ENCODE measurements around the gene GON4L.
"Not testable (repeated sequence)": the region's sequence is repeated elsewhere in the genome, so short reads cannot be mapped to it uniquely, and the experiment has no call there.

GON4L gene

DNA sequence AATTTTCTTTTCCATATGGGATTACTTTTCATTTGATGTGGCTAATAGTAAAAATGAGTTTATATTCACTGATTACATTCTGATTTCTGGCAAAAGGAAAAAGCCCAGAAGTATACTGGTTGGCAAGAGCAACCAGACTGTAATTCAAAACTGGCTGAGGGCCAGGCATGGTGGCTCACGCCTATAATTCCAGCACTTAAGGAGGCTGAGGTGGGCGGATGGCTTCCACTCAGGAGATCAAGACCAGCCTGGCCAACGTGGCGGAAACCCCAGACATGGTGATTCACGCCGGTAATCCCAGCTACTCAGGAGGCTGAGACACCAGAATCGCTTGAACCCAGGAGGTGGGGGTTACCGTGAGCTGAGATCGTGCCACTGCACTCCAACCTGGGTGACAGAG lies 16.8 kb upstream of the GON4L start:
- no peak for DNase-seq

DNA sequence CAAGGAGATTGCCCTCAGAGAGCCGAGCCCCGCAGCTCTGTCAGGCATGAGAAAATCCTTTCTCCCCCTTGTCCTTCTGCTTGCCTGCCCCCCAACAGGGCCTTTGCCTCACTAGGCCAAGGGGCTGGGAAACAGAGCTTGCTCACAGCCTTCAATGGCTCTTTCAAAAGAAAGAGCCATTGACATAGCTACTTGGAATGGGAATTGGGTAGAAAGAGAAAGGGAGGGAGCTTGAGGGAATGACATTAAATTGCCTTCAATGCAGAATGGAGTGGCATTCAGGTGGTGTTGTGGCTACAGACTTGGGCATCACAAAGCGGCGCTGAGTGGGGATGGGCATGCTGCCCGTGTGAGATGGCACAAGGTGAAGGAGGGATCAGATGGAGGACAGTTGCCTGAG lies 15.5 kb upstream of the GON4L start:
- DNase-seq: no peak

DNA sequence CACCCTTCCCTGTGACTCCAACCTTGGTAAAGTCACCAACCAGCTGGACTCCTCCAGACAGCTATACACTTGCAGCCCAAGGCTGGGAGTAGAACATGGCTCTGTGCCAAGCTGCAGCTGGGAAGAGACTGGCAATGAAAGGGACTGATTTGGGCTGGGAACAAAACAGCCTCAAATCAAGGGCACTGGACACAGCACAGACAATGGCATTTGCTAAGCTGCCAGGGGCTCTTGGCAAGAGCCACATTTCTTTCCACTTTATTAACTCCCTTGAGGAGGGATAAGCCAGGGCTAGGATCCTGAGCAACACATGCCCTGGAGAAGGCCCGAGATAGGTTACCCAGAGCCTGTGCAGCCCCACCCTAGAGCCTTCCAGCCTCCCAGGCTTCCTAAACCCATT lies 14.4 kb upstream of the GON4L start:
- DNase-seq: no peak

DNA sequence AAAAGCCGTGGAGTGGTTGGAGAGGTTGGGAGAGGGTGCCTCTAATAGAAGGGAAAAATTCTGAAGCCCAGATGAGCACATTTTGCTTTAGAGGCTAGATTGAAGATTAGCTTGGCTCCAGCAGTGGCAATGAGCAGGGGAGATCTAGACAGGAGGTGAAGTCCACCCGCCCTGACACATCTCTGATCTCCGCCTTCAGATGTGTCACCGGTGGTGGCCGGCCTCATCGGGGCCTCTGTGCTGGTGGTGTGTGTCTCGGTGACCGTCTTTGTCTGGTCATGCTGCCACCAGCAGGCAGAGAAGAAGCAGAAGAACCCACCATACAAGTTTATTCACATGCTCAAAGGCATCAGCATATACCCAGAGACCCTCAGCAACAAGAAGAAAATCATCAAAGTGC lies 10.8 kb upstream of the GON4L start:
- no peak for DNase-seq

DNA sequence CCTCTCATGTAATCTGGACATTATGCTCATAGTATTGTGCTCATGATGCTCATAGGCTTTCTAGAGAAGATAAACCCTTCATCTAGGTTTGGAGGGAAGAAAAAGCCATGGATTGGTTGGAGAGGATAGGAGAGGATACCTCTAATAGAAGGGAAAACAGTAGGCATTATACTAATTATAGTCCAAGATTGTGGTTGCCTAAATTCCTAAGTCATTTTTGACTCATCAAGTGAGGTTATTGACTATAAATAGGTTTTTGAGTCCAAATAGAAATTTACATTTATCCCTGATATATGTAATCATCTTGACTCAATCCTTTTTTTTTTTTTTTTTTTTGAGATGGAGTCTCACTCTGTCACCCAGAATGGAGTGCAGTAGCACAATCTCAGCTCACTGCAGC lies 7.4 kb upstream of the GON4L start:
- no peak for DNase-seq

DNA sequence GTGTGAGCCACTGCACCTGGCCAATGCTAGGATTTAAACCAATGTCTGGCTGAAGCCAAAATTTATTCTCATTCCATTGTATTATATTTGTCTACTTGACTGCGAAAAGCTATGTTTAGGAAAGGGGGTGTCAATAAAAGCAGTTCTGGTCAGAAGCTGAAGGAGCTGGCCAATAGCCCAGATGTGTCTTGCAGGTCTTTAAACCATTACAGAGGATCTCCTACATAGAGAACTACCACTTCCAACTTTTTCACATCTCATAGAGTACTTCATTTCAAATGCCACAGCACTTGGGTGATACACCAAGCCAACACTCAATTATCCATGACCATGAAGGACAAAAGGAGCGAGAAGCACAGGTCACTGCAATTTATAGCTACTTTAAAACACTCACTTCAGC lies 4.9 kb upstream of the GON4L start:
- DNase-seq: no peak

DNA sequence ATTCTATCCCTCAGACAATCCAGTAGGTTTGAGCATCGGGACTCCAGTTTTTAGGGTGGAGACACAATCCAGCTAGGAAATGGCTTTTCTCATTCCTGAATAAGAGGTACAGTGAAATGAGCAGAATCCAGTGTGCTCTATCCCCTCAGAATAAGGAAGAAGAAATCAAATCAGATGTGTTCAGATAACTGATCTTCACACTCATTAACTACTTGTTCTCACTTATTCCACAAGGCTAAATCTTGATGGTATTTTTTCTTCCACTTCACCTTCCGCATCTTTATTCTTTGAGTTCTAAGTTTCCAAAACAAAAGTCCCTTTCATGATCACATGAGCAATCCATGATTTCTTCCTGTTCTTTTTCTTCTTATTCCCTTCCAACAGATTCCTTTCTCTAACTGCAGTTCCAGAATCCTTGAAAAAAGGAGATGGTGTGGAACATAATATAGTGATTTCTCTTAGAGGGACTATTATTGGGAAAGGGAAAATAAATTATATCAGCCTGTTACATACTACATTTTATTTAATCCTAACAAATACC lies 4.0 kb upstream of the GON4L start:
- no peak for DNase-seq

DNA sequence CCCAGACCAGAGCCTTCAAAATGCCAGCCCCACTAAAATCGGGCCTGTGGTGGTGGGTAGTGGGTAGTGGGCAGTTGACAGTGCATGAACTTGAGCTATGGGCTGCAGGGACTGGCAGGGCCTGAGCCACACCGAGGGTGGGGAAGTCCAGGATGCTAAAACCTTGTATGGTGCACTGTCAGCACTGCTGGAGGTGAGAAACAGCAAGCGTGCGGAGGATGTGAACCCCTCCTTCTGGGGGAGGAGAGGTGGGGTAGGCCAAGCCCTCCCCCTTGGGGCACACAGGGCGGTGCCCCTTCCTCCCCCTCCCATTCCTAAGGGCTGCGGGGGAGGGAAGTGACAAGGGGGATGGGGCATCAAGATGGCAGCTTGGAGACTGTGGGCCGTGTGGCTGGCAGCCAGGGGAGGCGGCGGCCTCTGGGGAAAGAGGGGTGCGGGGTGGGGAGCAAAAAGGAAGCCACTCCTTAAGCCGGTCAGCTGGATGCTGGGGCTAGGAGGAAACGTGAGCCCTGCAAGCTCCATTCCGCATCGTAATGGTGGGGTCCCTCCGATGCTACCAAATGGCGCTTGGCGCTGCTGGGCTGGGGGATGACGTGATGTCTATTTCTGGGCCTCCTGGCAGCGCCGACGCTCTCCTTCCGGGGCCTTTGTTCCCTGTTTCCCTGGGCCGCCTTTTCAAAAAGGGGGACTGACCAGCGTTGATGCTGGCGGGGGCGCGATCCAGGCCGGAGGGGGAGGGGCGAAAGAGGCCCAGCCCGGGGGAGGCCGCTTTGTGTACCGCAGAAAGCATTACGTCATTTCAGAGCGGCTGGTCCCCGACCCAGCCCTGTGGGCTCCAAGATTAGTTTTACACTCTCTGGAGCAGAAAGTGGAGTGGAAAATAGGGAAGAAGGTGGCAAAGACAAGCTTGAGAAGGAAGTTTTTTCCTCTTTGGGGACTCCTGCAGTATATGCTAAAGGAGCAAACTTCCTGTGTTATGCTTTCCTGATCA lies 3.2 kb upstream of the GON4L start:
- peak; percentile 71 for DNase-seq

DNA sequence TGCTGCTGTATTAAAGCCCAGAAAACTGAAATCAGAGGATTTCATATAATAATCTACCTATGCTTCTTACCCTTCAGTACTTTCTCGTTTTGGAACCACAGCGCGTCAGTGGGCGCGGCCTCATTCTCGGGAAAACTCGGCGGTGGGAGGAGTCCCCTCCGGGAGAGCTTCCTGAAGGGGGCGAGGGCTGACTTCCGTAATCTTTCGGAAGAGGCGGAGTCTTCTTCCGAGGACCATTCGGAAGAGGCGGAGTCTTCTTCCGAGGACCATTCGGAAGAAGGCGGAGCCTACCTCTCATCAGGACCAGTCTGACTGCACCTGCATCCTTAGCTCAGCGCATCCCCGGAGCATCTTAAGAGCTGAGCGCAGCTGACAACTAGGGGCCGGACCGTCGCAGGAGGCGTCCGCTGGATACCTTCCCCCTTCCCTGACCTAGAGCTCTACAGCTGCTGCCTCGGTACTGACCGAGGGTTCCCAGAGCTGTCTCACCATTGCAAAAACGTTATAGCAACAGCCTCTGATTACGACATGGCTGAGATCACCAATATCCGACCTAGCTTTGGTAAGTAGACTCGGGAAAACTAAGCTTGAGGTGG lies 2.3 kb upstream of the GON4L start, which contains the start of gene SYT11:
Gene SYT11, plus strand, starts transcription at position 334 of the 596 bp plus-strand sequence. Its CDS starts 195 bp downstream, at position 529.
- peak; percentile 93 for DNase-seq

DNA sequence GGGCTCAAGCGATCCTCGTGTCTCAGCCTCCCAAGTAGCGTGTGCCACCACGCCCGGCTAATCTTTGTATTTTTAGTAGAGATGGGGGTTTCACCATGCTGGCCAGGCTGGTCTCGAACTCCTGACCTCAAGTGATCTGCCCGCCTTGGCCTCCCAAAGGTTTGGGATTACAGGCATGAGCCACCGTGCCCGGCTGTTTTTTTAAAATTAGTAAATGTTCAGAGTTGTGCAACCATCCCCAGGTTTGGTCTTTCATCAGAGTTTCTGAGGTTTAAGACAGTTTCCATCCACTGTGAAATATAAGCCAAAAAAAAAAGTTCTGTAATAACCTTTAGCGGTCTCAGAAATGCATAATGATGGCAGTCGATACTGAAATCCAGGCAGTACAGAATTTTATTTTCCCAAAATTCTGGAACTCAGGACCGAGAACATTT lies 1.8 kb upstream of the GON4L start:
- DNase-seq: no peak

DNA sequence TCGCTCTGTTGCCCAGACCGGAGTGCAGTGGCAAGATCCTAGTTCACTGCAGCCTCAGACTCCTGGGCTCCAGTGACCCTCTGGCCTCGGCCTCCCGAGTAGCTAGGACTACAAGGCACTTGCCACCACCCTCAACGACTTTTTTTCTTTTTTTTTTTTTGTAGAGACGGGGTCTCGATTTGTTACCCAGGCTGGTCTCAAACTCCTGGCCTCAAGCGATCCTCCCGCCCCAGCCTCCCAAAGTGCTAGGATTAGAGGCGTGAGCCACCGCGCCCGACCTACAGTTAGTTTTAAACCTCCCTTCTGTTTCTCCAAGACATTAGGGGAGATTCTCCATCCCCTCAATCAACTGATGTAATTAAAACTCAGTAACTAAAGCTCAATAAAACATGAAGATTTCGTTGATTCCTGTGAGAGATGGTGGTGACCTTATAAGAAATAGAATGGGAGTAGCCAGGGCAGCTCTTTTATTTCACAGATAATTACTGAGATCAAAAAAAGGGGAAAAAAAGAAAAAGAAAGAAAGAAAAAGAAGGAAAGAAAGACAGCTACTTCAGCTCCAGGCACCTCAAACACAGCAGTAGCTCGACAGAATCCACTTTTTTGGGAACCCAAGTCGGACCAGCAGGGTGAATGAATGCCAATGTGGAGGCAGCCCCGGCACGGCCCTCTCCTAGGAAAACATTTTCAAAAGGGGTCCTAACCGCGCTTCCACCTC lies 598 bp downstream of the GON4L start:
- no peak for DNase-seq

DNA sequence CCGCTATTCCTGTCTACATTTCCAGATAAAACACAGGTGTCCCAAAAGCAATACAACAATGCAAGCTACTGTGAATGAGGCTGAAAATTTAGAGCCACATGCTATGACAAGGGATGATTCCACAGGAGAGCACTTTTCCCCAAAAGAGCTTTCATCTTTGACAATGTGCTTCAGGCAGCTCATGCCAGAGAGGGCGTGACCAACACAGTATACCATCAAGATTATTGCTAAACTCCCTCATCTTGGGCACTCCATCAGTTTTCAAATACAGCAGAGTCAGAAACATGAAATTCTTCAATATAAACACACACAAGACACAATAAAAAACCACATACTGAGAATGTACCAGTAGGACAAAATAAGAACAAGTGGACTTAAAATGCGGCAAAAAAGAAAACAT lies 6.7 kb downstream of the GON4L start:
- no peak for DNase-seq

DNA sequence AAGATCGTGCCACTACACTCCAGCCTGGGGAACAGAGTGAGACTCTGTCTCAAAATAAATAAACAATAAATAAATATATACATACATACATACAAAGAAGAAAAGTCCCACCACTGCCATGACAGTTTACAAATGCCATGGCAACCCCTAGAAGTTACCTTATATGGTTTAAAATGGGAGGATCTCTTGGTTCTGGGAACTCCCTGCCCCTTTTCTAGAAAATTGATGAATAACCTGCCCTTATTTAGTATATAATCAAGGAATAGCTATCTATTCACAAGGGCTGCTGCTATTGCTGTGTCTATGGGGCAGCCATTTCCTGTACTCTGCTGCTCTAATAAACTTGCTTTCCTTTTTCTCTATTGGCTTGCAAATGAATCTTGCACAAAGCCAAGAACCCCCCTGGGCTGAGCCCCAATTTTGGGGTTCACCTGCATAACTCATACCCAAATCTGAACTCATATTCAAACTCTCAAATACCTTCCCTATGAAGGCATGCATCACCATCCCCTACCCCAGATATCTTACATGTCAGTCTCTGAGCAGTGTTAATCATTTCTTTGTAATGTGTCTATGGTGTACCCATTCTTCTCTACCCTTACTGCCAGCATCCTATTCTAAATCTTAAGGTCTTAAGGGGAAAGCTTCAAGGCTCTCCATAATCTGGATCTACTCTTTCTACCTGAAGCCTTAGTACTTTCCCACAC lies 9.0 kb downstream of the GON4L start:
- DNase-seq: no peak

DNA sequence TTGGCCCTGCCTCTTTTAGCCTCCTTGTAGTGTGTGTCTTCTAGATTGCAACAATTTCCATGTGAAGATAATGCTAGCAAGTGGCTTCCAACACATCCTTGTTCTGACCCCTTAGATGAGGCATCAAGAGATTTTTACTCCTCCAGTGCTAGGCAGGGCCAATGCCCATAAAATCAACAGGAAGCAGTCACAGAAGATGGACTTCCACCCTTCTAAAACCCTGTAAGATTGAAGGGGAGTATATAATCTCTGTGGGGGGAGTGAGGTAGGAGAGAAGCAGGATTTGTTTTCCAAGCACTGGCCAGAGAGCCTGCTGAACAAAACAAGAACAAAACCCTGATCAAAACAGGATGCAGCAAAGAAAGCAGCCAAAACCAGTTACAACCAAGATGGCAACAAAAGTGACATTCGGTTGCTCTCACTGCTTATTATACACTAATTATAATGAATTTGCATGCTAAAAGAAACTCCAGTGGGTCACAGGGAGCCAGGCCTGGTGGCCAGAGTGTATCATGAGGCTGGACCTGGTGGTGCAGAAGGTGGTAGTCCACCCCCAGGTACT lies 12.1 kb downstream of the GON4L start:
- DNase-seq: no peak

DNA sequence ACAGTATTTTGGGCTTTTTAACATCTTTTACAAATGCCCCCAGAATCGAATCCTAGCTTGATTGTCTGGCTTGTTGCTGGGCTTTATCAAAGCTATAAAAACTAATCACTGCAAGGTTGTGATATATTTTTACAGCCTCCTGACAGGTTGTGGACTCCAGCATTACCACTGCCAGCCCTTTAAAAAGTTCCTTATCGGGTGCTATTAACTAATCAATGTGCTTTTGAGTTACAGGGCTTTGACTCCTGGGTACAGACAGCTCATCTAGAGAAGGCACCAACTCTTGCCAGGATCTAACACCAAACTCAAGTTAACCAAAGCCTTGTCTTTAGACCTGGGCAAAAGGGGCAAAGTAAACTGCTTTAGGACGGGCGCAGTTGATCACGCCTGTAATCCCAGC lies 16.6 kb downstream of the GON4L start:
- DNase-seq: no peak

DNA sequence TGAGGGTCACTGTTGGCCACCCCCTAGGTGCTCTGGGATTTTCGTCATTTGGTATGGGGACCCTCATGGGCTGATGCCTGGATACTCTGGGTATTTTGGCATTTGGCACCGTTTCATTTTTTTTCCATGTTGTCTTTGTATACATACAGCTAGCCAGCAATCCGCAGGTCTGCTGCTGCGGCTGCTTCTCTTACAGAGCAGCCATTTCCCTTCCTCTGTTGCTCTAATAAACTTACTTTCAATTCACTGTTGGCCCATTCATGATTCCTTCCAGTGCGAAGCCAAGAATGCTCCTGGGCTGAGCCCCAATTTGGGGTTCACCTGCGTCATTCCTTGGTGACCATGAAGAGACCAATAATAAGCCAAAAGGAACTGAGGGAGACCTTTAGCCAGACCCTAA lies 21.5 kb downstream of the GON4L start:
- DNase-seq: no peak

DNA sequence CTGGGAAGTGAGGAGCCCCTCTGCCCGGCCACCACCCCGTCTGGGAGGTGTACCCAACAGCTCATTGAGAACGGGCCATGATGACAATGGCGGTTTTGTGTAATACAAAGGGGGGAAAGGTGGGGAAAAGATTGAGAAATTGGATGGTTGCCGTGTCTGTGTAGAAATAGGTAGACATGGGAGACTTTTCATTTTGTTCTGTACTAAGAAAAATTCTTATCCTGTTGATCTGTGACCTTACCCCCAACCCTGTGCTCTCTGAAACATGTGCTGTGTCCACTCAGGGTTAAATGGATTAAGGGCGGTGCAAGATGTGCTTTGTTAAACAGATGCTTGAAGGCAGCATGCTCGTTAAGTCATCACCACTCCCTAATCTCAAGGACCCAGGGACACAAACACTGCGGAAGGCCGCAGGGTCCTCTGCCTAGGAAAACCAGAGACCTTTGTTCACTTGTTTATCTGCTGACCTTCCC lies 22.1 kb downstream of the GON4L start:
- DNase-seq: not testable (repeated sequence)

DNA sequence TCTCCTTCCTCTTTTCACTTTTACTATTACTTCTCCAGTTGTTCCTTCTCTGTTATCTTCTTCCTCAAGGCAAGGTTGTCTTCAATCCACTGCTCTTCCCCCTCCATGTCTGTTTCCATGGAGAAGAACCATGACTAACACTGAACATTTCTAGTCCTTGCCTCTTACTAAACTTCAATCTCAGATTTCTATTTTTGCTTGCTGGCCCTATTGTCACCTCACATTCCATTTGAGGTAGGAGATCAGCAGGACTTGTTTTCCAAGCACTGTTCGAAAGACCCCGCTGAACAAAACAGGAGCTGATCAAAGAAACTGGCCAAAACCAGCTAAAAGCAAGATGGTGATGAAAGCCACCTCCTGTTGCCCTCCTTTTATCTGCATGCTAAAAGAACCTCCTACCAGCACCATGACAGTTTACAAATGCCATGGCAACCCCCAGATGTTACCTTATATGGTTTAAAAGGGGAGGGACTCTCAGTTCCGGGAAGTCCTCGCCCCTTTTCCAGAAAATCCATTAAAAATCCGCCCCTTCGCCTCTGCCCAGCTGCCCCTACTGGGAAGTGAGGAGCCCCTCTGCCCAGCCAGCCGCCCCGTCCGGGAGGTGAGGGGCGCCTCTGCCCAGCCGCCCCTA lies 22.6 kb downstream of the GON4L start:
- peak; percentile 55 for DNase-seq

DNA sequence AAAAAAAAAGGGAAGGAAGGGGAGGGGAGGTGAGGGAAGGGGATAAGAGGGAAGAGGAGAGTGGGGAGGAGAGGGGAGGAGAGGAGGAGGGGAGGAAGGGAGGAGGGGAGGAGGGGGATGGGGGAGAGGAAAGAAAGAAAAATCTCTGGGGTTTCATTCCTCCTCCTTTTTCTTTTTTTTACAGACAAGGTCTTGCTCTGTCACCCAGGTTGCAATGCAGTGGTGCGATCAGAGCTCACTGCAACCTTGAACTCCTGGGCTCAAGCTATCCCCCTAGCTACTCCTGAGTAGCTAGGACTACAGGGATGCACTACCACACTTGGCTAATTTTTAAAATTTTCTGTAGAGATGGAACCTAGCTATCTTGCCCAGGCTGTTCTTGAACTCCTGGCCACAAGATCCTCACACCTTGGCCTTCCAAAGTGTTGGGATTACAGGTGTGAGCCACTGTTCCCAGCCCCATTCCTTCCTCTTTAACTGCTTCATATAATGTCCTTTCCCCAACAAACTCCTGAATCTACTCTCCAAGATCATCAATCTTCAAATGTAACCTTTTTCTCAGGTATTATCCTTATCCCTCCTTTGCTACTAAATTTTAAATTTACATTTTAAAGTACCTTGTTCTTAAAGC lies 23.2 kb downstream of the GON4L start:
- no peak for DNase-seq

DNA sequence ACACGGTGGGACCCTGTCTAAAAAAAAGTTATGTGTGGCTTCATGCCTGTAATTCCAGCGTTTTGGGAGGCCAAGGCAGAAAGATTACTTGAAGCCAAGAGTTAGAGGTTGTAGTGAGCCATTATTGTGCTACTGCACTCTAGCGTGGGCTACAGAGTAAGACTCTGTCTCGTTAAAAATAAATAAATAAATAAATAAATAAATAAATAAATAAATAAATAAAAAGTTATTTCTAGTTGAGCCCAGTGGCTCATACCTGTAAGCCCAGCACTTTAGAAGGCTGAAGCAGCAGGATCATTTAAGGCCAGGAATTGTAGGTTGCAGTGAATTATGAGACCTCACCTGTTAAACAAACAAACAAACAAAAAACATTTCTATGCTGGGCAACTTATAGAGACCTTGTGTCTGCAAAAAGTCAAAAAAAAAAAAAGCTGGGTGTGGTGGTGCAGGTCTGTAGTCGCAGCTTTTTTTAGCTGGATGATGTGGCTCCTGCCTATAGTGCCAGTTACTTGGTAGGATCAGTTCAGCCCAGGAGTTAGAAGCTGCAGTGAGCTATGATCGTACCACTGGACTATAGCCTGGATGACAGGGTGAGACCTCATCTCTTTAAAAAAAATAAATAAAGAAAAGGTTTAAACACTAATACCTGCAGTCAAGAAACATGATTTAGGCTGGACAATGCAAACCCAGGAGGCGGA lies 25.6 kb downstream of the GON4L start:
- DNase-seq: no peak

DNA sequence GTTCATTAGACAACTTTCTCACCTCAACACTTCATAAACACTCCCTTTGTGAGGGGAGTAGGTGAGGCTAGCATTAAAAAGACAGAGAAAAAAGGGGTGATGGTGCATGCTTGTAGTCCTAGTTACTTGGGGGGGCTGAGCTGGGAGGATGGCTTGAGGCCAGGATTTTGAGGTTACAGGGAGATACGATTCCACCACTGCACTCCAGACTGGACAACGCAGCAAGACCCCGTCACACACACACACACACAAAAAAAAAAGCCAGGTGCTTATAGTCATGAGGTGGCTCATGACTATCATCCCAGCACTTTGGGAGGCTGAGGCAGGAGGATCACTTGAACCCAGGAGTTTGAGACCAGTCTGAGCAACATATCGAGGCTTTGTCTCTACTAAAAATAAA lies 29.6 kb downstream of the GON4L start:
- DNase-seq: no peak

Data from kidney glomerular epithelial cell (primary cell).